IMR-90 (cell line): ENCODE results near the gene DKK3. TPM values are rescaled to one million over a fixed set of nuclear protein-coding genes. Genes with fewer than 3 reads are reported as not detected.

ENCODE experiments used
- ATAC-seq: fragments of 200-7000 bp; cut with Tn5 transposase; 2 replicates; pipeline ENCODE4 v1.9.1; 2020; ENCODE audit warnings: low read depth, mild to moderate bottlenecking, moderate library complexity
- BruUV-seq: library from RNA; stranded (reverse); fragments of 400-500 nt; replicated peaks from 2 replicates; lab custom pipeline; 2021; lab: Mats Ljungman, UMichigan
- CTCF ChIA-PET: fragments of 300-600 bp; formaldehyde crosslinking; extraction: SDS; loops from one replicate; lab custom pipeline; 2021; ENCODE audit warnings: antibody characterized with exemption; lab: Yijun Ruan, JAX
- POLR2A ChIA-PET: fragments of 300-600 bp; sonication (Branson Sonifier 250); formaldehyde crosslinking; loops from one replicate; lab custom pipeline; 2022; ENCODE audit warnings: antibody characterized with exemption; ENCODE audit not compliant: unreplicated experiment; lab: Charles Lee
- DNase-seq: peaks from one replicate; pipeline ENCODE4 v3.0.0; 2013
- H2AFZ ChIP-seq: replicated peaks from 2 replicates; pipeline ENCODE3; 2013; ENCODE audit warnings: low read length, mild to moderate bottlenecking; ENCODE audit not compliant: poor library complexity
- H2AK5ac ChIP-seq: 2 replicates; pipeline ENCODE4 v1.6.1; 2013; ENCODE audit warnings: low read depth, low read length, inconsistent platforms
- H2AK9ac ChIP-seq: replicated peaks from 2 replicates; pipeline ENCODE3; 2013; ENCODE audit warnings: mild to moderate bottlenecking, low read depth, low read length, moderate library complexity; ENCODE audit not compliant: poor library complexity
- H2BK120ac ChIP-seq: 2 replicates; pipeline ENCODE4 v1.6.1; 2013; ENCODE audit warnings: low read depth, low read length, inconsistent platforms
- H2BK15ac ChIP-seq: 3 replicates; pipeline ENCODE4 v1.6.1; 2013; ENCODE audit warnings: low read depth, low read length, inconsistent platforms
- H2BK20ac ChIP-seq: 2 replicates; pipeline ENCODE4 v1.6.1; 2013; ENCODE audit warnings: low read depth, mild to moderate bottlenecking, inconsistent platforms, low read length, moderate library complexity
- H2BK5ac ChIP-seq: 2 replicates; pipeline ENCODE4 v1.6.1; 2013; ENCODE audit warnings: mild to moderate bottlenecking, low read depth, low read length, inconsistent platforms; ENCODE audit not compliant: poor library complexity, severe bottlenecking
- H3K14ac ChIP-seq: replicated peaks from 2 replicates; pipeline ENCODE4 v1.6.1; 2013; ENCODE audit warnings: low read depth, low read length, inconsistent platforms
- H3K18ac ChIP-seq: 2 replicates; pipeline ENCODE4 v1.6.1; 2013; ENCODE audit warnings: low read depth, low read length, control low read depth
- H3K23ac ChIP-seq: 2 replicates; pipeline ENCODE4 v1.6.1; 2013; ENCODE audit warnings: low read depth, low read length, inconsistent platforms
- H3K27ac ChIP-seq: 2 replicates; pipeline ENCODE4 v1.5.1; 2013; ENCODE audit warnings: mild to moderate bottlenecking, control low read depth, low read length; ENCODE audit not compliant: insufficient read depth
- H3K27me3 ChIP-seq: 2 replicates; pipeline ENCODE4 v1.6.1; 2013; ENCODE audit warnings: low read length; ENCODE audit not compliant: control insufficient read depth, insufficient read depth
- H3K36me3 ChIP-seq: 2 replicates; pipeline ENCODE4 v1.6.1; 2013; ENCODE audit warnings: low read length, mixed read lengths; ENCODE audit not compliant: control insufficient read depth, insufficient read depth
- H3K4ac ChIP-seq: 2 replicates; pipeline ENCODE4 v1.6.1; 2013; ENCODE audit warnings: low read depth, low read length, inconsistent platforms
- H3K4me1 ChIP-seq: 2 replicates; pipeline ENCODE4 v1.6.1; 2013; ENCODE audit warnings: low read length, mixed read lengths; ENCODE audit not compliant: control insufficient read depth, insufficient read depth
- H3K4me2 ChIP-seq: 2 replicates; pipeline ENCODE4 v1.6.1; 2013; ENCODE audit warnings: low read depth, mild to moderate bottlenecking, control low read depth, low read length, moderate library complexity
- H3K4me3 ChIP-seq: 2 replicates; pipeline ENCODE4 v1.5.1; 2013; ENCODE audit warnings: low read depth, mild to moderate bottlenecking, control low read depth, low read length, moderate library complexity; ENCODE audit not compliant: insufficient read depth
- H3K56ac ChIP-seq: 2 replicates; pipeline ENCODE4 v1.6.1; 2013; ENCODE audit warnings: low read length, inconsistent platforms; ENCODE audit not compliant: insufficient read depth; ENCODE audit errors: extremely low read depth
- H3K79me1 ChIP-seq, 2 experiments: 2 replicates each; pipeline ENCODE4 v1.6.1; 2013; ENCODE audit warnings: low read length in 2 of 2, inconsistent platforms in 1 of 2, low read depth in 1 of 2
- H3K9ac ChIP-seq: 2 replicates; pipeline ENCODE4 v1.6.1; 2013; ENCODE audit warnings: low read depth, low read length, control low read depth
- H3K9me1 ChIP-seq: 2 replicates; pipeline ENCODE4 v1.6.1; 2013; ENCODE audit warnings: low read length, inconsistent platforms; ENCODE audit not compliant: insufficient read depth
- H3K9me3 ChIP-seq: 2 replicates; pipeline ENCODE4 v1.6.1; 2013; ENCODE audit warnings: low read length; ENCODE audit not compliant: control insufficient read depth, insufficient read depth
- H4K20me1 ChIP-seq: 2 replicates; pipeline ENCODE4 v1.6.1; 2013; ENCODE audit warnings: low read length, inconsistent platforms; ENCODE audit not compliant: insufficient read depth
- H4K5ac ChIP-seq: 2 replicates; pipeline ENCODE4 v1.6.1; 2013; ENCODE audit warnings: mild to moderate bottlenecking, low read depth, low read length, control low read depth
- H4K8ac ChIP-seq, 2 experiments: 2 replicates each; pipeline ENCODE4 v1.6.1; 2013; ENCODE audit warnings: low read depth in 2 of 2, low read length in 2 of 2, control low read depth in 1 of 2, inconsistent platforms in 1 of 2
- H4K91ac ChIP-seq: 2 replicates; pipeline ENCODE4 v1.6.1; 2013; ENCODE audit warnings: low read depth, low read length, inconsistent platforms; ENCODE audit not compliant: insufficient read depth
- CEBPB ChIP-seq: IDR thresholded peaks from 2 replicates; pipeline ENCODE4 v1.6.1; 2012; ENCODE audit warnings: low read depth, low read length, improper control_type of control experiment
- CHD1 ChIP-seq: IDR thresholded peaks from 2 replicates; pipeline ENCODE4 v1.6.1; 2012; ENCODE audit warnings: low read depth, low read length, improper control_type of control experiment
- MXI1 ChIP-seq: IDR thresholded peaks from 2 replicates; pipeline ENCODE4 v1.6.1; 2012; ENCODE audit warnings: low read depth, mild to moderate bottlenecking, low read length, moderate library complexity, borderline replicate concordance
- NFE2L2 ChIP-seq: fragments of 150-350 bp; IDR thresholded peaks from 2 replicates; pipeline ENCODE4 v1.6.1; 2016; ENCODE audit warnings: low read depth, mild to moderate bottlenecking, low read length
- RAD21 ChIP-seq: IDR thresholded peaks from 2 replicates; pipeline ENCODE4 v1.6.1; 2012; ENCODE audit warnings: low read length, improper control_type of control experiment
- RCOR1 ChIP-seq: IDR thresholded peaks from 2 replicates; pipeline ENCODE4 v1.6.1; 2012; ENCODE audit warnings: mild to moderate bottlenecking, low read length, improper control_type of control experiment; ENCODE audit not compliant: insufficient replicate concordance
- RFX5 ChIP-seq: IDR thresholded peaks from 2 replicates; pipeline ENCODE4 v1.8.0; 2012; ENCODE audit warnings: low read depth, mild to moderate bottlenecking, low read length, moderate library complexity
- SMC3 ChIP-seq: fragments of 150-350 bp; IDR thresholded peaks from 2 replicates; pipeline ENCODE4 v1.6.1; 2016; ENCODE audit warnings: low read depth, mild to moderate bottlenecking, antibody characterized with exemption, low read length, moderate library complexity
- WGBS, 2 experiments: methylation state at CpG; one replicate each; pipeline versions ENCODE4 v1.1.5 to v1.1.7; 2013; ENCODE audit warnings: missing lambda C conversion rate in 2 of 2; ENCODE audit not compliant: insufficient read length in 1 of 2; ENCODE audit errors: extremely low coverage in 2 of 2; 5-methylcytosine and 5-hydroxymethylcytosine counted together
- dilution Hi-C: fragments of 300-500 bp; cut with HindIII; formaldehyde crosslinking; loops from one replicate; pipeline ENCODE4 v1.14.3; 2018; ENCODE audit warnings: low sequenced_read_pairs; ENCODE audit not compliant: unreplicated experiment
- in situ Hi-C: fragments of 300-500 bp; cut with MboI; formaldehyde crosslinking; loops from 3 replicates; pipeline ENCODE4 v1.14.3; 2019; ENCODE audit warnings: low sequenced_read_pairs, inconsistent platforms, mixed read lengths
- intact Hi-C: fragments of 100-400 bp; cut with micrococcal nuclease; formaldehyde crosslinking; loops from 2 replicates; pipeline ENCODE4 v1.10.0; 2022
- polyA plus RNA-seq, 3 experiments: library from polyadenylated mRNA; depleted of rRNA; stranded (reverse); fragments of >200 nt; gene quantifications; 2 replicates each; pipeline ENCODE4 v1.2.3, GENCODE V29; 2012; ENCODE audit warnings: low replicate concordance in 1 of 3
- total RNA-seq: library from RNA; depleted of rRNA; stranded (reverse); fragments of >200 nt; gene quantifications from 2 replicates; pipeline ENCODE4 v1.2.3, GENCODE V29; 2012
- TF ChIP-seq, protein P1 (sequence below): fragments of 150-350 bp; IDR thresholded peaks from 2 replicates; pipeline ENCODE4 v1.6.1; 2016; ENCODE audit warnings: low read depth, mild to moderate bottlenecking, low read length, moderate library complexity, borderline replicate concordance

DKK3 gene
- total and polyA plus RNA-seq, 2 of the 4 experiments (the other 2 are of a cell fraction), result 453 to 964 TPM

DNA sequence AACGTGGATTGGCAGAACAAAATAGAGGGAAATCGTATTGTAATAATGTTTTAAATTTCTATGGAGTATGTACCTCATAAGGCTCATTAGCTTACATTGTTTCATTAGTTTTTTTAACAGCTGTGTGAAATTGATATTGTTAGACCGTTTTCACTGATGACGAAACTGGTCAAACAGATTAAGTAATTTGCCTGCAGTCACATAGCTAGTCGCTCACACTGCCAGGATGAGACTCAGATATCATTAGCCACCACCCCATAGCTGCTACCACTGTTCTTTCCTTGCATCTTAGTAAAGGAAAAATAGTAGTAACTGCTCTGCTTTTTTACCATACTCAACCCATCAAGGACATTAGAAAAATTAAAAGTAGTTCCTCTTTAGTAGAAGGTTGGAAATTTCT is 64.0 kb downstream of the DKK3 start:
- Histone ChIP-seq H3K56ac (no peak overlapping the region), H3K23ac (no peak overlapping the region), H2BK20ac (no peak overlapping the region), H4K20me1 (no peaks in the 10 kb centered on the region), H2AK5ac (no peak overlapping the region), H3K9ac (no peak overlapping the region), H2AFZ (no peak overlapping the region), H4K91ac (no peak overlapping the region), H2BK120ac (no peak overlapping the region), H4K8ac (no peak overlapping the region), H3K4me2 (no peak overlapping the region), H3K4me3 (no peak overlapping the region), H3K9me3 (no peaks in the 10 kb centered on the region), H2BK15ac (no peak overlapping the region), H4K5ac (no peak overlapping the region), H3K14ac (no peak overlapping the region; the same call in 1 of the 2 replicates), H3K27me3 (no peaks in the 10 kb centered on the region), H3K9me1 (no peaks in the 10 kb centered on the region), H2BK5ac (no peak overlapping the region), H3K79me1 (peaks cover 7 to 26% of the 10 kb centered on the region in 2 experiments), H3K4ac (no peak overlapping the region), H3K4me1 (peaks cover 5% of the 10 kb centered on the region; the same call in 1 of the 2 replicates), H2AK9ac (no peak overlapping the region), H3K18ac (no peak overlapping the region), H3K27ac (no peak overlapping the region), H3K36me3 (peaks cover 19% of the 10 kb centered on the region)
- BruUV-seq, result no TSS peak
- DNase-seq, result no peak
- intact Hi-C loops (no loop called here), in situ Hi-C loops (no loop called here), dilution Hi-C loops (no loop called here)
- no peak for ATAC-seq
- ChIA-PET CTCF (no interaction called here), POLR2A (no interaction called here)
- WGBS, 2 experiments, result no CpG with 5 or more reads among the region's 5 CpGs
- TF ChIP-seq, protein P1, sequence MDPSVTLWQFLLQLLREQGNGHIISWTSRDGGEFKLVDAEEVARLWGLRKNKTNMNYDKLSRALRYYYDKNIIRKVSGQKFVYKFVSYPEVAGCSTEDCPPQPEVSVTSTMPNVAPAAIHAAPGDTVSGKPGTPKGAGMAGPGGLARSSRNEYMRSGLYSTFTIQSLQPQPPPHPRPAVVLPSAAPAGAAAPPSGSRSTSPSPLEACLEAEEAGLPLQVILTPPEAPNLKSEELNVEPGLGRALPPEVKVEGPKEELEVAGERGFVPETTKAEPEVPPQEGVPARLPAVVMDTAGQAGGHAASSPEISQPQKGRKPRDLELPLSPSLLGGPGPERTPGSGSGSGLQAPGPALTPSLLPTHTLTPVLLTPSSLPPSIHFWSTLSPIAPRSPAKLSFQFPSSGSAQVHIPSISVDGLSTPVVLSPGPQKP, result no peak
- TF ChIP-seq CHD1 (no peak), RFX5 (no peak), RAD21 (no peak), MXI1 (no peak), NFE2L2 (no peak), RCOR1 (no peak), CEBPB (no peak), SMC3 (no peak)
